ENCODE data around the gene MICU2.
"Not testable (repeated sequence)": the region's sequence is repeated elsewhere in the genome, so short reads cannot be mapped to it uniquely, and the experiment has no call there.

The MICU2 gene

DNA sequence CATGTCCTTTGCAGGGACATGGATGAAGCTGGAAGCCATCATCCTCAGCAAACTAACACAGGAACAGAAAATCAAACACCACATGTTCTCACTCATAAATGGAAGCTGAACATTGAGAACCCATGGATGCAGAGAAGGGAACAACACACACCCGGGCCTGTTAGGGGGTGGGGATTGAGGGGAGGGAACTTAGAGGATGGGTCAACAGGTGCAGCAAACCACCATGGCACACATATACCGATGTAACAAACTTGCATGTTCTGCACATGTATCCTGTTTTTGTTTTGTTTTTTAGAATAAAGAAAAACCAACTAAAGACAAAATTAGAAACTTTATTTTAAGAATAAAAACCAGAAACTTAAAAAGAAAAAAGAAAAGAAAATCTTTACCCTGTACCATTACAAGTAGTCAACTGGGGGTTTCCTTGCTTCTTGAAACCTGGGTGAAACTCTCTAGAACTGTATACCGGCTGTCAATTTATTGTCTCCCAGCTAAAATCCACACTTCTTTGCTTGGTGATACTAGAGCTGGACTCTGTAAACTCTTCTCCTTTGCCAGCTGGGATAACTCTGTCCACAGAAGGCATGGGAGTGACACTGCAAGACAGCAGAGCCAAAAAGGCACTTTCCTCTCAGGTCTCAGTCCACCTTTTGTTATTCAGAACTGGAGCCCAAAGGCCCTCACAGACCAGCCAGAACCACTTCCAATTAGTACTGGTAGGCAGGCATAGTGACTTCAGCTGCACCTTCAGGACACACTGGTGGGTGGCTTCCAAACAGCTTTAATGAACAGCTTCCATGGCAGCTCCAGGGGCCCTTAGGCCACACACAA, 9.0 kb downstream of the MICU2 start:
- no peak for DNase-seq

DNA sequence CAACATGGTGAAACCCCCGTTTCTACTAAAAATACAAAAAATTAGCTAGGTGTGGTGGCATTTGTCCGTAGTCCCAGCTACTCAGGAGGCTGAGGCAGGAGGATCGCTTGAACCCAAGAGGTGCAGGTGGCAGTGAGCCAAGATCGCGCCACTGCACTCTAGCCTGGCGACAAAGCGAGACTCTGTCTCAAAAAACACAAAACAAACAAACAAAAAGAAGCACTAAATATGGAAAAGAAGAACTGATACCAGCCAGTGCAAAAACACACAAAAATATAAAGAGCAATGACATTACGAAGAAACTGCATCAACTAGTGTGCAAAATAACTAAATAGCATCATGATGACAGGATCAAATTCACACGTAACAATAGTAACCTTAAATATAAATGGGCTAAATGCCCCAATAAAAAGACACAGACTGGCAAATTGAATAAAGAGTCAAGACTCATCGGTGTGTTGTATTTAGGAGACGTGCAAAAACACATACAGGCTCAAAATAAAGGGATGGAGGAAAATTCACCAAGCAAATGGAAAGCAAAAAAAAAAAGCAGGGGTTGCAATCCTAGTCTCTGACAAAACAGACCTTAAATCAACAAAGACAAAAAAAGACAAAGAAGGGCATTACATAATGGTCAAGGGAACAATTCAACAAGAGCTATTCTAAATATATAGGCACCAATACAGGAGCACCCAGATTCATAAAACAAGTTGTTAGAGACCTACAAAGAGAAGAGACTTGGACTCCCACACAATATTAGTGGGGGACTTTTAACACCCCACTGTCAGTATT, 13.1 kb downstream of the MICU2 start:
- DNase-seq, result not testable (repeated sequence)

DNA sequence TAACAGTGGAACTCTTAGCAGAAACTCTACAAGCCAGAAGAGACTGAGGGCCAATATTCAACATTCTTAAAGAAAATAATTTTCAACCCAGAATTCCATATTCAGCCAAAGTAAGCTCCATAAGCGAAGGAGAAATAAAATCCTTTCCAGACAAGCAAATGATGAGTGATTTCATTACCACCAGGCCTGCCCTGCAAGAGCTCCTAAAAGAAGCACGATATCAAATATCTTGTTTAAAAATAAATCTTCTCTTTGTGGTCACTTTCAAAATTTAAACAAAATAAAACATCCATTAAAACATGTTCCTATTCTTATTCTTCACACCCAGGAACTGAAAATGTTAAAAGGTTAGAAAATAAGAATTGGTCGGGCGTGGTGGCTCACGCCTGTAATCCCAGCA, 13.7 kb downstream of the MICU2 start:
- DNase-seq, result no peak

DNA sequence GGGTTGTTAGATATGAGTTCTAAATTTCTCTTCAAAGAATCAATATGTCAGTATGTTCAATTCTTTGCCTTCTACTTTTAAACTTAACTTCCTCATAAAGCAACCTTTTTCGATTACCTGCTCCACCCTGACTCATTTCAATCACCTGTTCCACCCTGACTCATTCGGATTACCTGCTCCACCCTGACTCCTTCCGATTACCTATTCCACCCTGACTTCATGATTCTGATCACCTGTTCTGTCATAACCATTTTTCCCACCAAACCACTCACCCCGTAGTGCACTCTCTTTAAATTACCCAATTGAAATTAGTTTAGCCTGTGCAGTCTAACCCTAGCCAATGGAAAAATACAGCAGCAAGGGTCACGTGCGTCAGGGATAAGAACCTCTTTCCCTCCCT, 14.5 kb downstream of the MICU2 start:
- DNase-seq, result not testable (repeated sequence)

DNA sequence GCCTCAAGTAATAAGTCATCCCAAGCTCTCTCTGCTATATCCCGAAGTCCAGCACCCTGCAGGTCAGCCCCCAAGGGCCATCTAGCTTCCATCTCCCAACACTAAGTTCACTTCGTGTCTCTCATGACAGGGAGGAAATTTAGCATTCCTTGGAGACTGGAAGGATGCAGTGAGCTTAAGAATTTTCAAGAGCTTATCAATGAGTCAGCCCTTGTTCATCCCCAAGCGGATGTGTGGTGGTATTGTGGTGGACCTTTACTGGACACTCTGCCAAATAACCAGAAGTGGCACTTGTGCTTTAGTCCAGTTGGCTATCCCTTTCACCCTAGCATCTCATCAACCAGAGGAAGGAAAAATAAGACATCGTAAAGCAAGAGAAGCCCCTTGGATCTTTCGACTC, 15.6 kb downstream of the MICU2 start:
- not testable (repeated sequence) for DNase-seq

DNA sequence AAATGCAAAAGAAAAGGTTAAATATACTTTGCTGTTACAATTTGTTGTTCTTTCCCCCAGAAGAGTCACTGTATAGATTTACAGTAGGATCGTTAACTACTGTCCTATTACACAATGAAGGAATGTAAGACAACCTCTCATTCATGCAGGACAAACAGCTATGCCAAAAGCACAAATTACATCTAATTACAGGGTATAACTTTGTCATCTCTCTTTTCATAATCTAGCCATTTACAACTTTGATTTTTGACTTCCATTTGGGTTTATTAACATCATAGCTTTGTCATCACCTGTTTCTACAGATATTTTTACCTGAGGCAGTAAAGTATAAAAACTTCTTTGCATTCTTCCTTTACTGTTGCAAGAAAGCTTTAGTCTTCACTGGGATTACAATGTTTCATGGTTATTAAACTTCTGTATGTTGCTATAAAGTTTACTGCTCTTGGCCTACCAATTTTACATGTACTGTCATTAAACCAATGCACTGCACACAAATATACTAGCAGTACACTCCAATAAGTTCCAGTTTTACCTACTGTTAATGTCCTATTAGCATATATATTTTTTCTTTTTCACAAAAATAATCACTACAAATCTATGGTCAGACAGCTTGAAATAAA, 18.9 kb downstream of the MICU2 start:
- DNase-seq, result no peak

DNA sequence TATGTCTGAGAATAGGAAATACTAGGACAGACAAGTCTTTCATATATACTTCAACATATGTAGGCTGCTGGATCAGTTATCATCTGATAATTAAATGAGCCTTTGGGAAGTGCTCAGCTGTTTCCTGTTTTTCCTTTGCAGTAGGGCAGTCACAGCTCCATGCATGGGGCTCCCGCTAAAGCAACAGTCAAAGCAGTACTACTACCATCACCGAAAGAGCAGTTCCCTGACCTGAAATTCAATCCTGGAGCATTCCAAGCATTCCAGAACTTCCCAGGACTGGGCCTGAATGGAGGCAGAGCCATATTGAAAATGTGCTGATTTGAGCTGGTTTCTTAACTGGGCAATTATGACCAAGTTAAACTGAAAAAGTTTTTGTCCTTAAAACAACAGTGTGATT, 20.5 kb downstream of the MICU2 start:
- DNase-seq, result no peak

DNA sequence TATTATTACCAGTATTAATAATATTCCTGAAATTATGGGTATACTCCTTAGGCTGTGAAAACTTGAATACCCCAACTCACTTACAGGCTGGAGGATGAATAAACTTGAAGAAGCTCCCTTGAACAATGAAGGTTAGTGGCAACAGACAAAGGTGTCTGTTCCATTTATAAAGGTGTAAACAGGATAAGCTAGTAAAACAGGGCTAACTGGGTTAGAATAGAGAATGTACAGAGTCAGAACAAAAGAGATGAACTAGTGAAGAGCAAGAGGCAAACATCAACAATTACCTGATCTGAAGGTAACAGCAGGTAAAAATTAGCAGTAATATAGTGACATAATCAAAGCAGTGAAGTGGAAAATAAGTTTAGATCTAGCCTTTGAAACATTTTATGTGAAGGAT, 23.2 kb downstream of the MICU2 start:
- DNase-seq, result no peak

DNA sequence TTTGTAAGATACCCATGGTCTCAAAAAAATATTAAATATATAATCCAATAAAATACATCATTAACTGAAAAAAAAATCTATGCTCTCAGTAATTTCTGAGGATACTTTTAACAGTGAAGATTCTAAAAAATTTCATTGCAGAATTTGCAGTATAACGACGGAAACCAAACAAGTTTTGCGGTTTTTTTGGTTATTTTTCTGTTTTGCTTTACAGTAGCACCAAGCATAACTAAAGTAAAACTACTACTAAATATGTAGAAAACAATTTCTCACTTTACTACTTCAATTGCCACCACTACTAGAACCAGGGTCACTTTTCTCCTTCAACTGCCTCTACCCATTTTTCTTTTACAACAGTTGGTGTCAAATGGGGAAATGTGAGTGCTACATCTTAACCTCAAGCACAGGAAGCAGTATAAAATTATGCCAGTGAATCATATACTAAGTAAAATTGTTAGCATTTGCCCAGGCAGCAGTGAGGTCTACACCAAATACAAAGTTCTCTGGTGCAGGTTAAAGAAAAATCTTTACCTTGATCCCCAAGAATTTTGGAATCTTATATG, 24.1 kb downstream of the MICU2 start:
- DNase-seq, result no peak

DNA sequence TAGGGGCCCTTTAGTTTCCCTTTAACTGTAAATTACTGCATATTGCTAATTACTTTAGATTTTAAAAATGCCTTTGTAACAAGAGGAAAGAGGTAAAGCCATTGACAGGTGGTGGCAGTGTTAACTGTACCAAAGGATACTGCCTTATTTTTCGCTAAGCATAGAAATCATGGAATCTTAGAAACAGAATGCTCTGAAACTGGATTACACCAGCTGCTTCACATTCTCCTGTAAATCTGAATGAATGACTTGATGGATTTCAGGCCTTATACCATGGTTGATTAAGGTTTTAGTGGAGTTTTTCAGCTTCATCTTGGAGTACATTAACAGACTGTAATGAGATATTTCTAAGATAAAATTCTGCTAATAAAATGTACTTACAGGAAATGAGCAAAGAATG, 25.2 kb downstream of the MICU2 start:
- DNase-seq, result no peak

DNA sequence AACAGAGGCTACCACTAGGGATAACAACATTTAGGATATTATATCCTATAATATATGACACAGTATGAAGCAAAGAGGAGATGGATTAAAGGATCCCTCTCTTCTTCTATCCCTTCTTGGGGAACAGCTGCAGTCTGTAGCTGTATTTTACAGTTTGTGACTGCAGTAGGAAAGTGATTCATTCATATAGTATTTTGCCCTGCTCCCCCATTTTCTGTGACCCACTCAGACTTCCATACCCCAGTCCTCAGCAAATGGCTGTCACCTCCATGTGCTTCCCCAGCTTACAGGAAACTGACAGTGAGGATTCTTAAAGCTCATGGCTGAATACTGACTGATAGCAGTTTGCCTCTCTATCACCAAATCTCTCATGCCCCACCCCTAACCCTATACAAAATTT, 27.5 kb downstream of the MICU2 start:
- DNase-seq, result no peak

DNA sequence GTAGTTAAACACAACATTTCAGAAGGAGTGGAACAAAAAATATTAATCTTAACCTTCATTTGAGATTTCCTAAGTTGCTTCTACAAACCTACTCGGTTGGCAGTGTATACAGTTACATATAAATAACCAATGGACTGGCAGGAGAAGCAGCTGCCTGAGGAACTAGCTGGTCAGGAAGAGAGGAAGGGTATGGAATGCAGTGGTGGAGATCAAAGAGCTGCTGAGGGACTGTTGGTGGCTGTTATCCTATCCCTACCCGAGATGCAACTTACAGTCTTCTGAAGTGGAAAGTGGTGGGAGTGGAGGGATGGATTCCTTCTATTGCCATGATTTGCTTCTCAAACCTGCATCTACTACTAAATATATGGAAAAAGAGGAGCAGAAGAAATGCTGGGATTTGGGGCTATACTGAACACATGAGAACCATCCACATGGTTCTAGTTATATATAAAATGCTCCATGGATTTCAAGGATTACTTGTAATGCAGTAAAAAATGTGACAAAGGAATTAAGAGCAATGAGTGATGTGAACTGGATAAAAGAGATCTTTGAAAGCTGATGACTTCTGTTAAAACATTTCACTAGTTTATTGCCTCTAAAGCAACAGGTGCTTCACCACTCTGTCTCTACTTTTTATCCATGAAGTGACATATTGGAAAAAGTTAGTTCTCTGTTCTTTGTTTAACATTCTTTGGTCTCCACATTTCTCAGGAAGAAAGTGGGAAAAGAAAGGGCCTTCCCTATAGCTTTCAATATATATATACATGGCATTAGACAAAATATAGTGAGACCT, 29.9 kb downstream of the MICU2 start:
- DNase-seq, result no peak

DNA sequence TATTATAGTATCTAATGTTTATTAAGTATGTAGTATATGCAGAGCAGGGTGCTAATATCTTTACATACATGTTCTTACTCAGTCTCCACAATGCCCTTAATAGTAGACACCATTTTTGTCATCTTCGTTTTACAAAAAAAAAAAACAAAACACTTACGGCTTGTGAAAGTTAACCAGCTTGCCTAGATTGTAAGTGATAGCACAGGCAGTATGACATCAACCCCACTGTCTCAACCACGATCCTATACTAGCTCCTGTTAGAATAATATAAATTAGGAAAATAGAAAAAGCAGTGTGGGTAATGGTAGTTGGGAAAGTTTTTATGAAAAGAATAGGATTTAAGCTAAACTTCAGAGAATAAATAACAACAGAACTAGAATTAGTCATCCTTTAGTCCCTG, 34.3 kb downstream of the MICU2 start:
- no peak for DNase-seq

DNA sequence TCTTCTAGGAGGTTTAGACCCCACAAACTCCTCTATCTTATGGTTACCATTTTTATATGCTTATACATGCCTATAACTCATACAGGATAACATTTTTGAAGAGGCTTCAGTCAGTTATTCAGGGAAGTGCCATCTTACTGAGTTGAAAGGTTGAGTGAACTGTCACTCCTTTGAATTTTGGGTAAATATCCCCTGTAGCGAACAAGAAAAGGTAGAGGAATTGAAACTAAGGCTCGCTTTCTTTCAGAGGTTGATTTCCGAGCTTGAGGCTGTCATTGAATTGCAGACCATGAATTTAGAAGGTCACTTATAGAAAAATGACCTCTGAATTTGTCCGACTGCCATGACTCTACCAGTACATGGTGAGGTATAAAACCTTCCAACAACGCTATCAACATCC, 35.1 kb downstream of the MICU2 start:
- no peak for DNase-seq

DNA sequence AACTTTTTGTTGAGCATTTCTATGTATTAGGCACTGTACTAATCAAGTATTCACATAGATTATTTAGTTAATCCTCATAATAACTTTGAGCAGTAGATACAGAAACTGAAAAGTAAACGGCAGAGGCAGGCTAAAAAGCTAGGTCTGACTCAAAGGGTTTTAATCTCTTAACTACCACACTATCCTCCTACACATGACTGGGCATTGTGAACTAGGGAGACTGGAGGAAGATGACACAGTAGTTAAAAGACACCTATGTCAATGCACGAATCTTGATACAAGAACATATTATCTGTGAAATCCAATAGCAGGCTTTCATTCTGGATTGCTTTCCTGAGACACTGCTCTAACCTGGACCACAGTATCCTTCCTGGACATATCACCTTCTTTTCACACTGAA, 36.3 kb downstream of the MICU2 start:
- no peak for DNase-seq

DNA sequence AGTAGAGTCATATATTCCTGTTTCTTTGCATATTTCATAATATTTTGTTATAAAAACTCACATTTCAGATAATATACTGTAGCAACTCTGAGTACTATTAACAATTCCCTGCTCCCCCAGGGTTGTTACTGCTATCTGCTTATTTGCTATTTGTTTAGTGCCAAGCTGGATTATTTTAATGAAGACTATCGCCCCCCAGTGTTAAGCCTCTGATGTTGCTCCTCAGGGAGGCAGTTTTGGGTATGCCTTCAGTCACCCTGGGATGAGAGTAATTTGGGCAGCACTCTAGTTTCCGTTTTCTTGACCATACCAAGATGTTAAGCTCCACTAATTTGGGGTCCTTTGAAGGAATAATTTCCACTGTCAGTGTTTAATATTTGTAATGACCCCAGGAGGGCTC, 46.0 kb downstream of the MICU2 start:
- no peak for DNase-seq

DNA sequence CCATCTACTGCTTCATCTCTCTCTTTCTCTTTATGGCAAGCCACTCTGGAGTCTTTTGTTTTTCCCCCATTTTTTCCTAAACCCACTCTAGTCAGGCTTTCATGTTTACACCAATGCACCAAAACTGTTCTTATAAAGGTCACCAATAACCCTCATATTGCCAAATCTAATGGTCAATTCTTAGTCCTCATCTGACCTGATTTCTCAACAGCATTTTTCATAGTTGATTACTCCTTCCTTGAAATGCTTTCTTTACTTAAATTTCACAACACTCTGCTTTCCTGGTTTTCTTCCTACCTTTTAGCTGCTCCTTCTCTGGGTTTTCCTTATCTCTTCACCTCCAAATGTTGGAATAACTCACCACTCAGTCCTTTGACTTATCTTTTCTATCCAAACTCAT, 47.9 kb downstream of the MICU2 start:
- no peak for DNase-seq

DNA sequence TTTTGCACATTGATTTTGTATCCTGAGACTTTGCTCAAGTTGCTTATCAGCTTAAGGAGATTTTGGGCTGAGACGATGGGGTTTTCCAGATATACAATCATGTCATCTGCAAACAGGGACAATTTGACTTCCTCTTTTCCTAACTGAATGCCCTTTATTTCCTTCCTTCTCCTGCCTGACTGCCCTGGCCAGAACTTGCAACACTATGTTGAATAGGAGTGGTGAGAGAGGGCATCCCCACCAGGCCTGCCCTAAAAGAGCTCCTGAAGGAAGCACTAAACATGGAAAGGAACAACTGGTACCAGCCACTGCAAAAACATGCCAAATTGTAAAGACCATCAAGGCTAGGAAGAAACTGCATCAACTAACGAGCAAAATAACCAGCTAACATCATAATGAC, 50.7 kb downstream of the MICU2 start:
- not testable (repeated sequence) for DNase-seq

DNA sequence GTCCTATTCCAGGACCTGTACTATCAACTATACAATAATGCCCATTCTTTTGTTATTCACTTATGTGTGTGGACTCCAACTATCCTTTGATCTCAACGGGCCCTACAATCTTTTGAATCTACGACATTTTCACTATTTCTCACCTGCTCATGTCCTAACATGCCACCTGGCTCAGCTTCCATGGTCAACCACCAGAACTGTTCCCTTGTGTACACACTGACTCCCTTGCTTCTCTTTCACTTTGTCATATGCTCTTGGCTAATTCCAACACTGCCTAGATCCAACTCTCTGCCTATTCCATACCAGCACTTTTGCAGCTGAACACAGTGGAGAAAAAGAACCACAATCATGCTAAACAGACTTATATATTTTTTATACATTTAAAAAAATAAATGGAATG, 53.1 kb downstream of the MICU2 start:
- no peak for DNase-seq

DNA sequence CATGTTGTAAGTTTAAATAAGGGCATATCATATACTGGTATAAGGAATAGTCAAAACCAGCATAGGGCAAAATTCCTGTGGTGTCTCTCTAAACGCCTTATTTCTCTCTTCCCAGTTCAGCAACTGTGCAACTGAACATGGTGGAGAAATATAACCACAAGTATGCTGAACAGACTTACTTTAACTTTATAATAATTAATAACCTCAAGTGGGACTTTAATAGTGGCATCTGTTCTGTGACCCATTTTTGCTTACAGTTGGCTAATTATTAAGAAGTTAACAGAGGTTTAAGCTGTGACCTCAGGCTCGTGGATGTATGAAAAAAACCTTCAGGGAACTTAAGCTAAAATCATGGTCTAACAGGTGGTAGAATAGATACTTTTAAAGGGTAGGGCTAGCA, 54.3 kb downstream of the MICU2 start:
- no peak for DNase-seq

DNA sequence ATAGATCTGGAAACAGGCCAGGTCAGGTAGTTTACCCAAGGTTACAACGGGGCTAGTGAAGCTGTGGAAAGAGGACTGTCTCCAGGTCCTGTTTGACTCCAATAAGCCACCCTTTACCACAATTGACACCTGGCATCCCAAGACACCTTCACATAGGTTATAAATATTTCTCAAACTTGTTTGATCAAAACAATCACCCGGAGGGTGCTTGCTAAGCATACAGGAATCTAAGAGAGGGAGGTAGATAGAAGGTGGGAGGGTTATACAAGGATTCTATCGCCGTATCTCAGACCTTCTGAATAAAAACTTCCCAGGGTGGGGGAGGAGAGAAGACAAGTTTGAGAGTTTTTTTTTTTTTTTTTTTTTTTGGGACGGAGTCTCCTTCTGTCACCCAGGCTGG, 55.4 kb downstream of the MICU2 start:
- DNase-seq, result no peak

DNA sequence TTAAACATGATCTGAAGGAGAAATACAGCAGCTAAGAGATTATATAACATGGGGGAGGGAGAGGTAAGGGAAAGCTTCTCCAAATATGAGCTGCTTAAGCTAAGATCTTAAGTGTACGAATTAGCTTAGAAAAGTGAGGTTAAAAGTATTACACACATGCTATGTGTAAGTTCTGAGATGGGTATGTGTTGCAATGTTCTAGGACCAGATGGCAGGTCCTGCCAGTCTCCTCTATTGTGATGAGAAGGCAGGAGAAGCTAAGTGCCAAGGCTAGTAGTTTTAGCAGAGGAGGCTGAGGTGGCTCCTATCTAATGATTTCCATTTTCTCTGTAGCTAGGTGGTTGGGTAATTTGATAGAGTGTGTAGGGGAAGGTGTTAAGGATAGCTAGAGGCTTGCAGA, 57.6 kb downstream of the MICU2 start:
- no peak for DNase-seq

DNA sequence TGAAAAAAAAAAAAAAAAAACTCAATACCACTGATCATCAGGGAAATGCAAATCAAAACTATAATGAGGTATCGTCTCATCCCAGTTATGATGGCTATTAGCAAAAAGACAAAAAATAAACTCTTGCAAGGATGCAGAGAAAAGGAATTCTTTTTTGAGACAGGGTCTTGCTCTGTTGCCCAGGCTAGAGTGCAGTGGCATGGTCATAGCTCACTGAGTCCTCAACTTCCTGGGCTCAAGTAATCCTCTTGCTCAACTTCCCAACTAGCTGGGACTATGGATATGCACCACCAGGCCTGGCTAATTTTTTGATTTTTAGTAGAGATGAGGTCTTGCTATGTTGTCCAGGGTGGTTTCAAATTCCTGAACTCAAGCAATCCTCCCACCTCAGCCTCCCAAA, 59.5 kb downstream of the MICU2 start:
- DNase-seq, result no peak

Measured in effector CD8-positive, alpha-beta T cell (primary cell).